ENCODE data around the gene RAB9A. TPM values are rescaled to one million over a fixed set of nuclear protein-coding genes. Genes with fewer than 3 reads are reported as not detected.
"Not testable (repeated sequence)": the region's sequence is repeated elsewhere in the genome, so short reads cannot be mapped to it uniquely, and the experiment has no call there.

The RAB9A gene
- polyA plus RNA-seq, 3 donors = 22.9 to 29.3 (median 25.4) TPM

GRCh38 chrX:13721819-13722519, 33.0 kb downstream of the RAB9A start:
- no peak for DNase-seq (ENCODE audit: extremely low read depth in 1 of 11, low read depth in 9 of 11, low spot score in 4 of 11)

GRCh38 chrX:13724878-13725277, 36.0 kb downstream of the RAB9A start:
- DNase-seq (ENCODE audit: extremely low read depth in 1 of 11, low read depth in 9 of 11, low spot score in 4 of 11) = not testable (repeated sequence)

DNA sequence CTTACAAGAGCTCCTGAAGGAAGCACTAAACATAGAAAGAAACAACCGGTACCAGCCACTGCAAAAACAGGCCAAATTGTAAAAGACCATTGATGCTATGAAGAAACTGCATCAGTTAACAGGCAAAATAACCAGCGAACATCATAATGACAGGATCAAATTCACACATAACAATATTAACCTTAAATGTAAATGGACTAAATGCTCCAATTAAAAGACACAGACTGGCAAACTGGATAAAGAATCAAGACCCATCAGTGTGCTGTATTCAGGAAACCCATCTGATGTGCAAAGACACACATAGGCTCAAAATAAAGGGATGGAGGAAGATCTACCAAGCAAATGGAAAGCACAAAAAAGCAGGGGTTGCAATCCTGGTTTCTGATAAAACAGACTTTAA, 37.7 kb downstream of the RAB9A start:
- not testable (repeated sequence) for DNase-seq (ENCODE audit: extremely low read depth in 1 of 11, low read depth in 9 of 11, low spot score in 4 of 11)

DNA sequence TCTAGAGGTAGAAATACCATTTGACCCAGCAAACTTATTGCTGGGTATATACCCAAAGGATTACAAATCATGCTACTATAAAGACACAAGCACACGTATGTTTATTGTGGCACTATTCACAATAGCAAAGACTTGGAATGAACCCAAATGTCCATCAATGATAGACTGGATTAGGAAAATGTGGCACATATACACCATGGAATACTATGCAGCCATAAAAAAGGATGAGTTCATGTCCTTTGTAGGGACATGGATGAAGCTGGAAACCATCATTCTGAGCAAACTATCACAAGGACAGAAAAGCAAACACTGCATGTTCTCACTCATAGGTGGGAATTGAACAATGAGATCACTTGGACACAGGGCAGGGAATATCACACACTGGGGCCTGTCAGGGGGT, 41.6 kb downstream of the RAB9A start:
- not testable (repeated sequence) for DNase-seq (ENCODE audit: extremely low read depth in 1 of 11, low read depth in 9 of 11, low spot score in 4 of 11)

GRCh38 chrX:13732246-13733067, 43.5 kb downstream of the RAB9A start:
- DNase-seq (ENCODE audit: extremely low read depth in 1 of 11, low read depth in 9 of 11, low spot score in 4 of 11) = no peak

- DNase-seq (ENCODE audit: extremely low read depth in 1 of 11, low read depth in 9 of 11, low spot score in 4 of 11) = no peak
These were observed 44.6 kb downstream of the RAB9A start for GRCh38 chrX:13733506-13733905.

- peak; percentile 70 to 96 (median 93) for DNase-seq (ENCODE audit: extremely low read depth in 1 of 11, low read depth in 9 of 11, low spot score in 4 of 11)
These were observed 45.6 kb downstream of the RAB9A start, which contains the start of the genes OFD1 and TRAPPC2 for GRCh38 chrX:13734278-13735172. Gene OFD1 (plus strand): TSS chrX:13734748. CDS start chrX:13735072, 324 bp downstream. Gene TRAPPC2 (minus strand): TSS chrX:13734620. CDS start chrX:13719963, 14,657 bp downstream.

DNA sequence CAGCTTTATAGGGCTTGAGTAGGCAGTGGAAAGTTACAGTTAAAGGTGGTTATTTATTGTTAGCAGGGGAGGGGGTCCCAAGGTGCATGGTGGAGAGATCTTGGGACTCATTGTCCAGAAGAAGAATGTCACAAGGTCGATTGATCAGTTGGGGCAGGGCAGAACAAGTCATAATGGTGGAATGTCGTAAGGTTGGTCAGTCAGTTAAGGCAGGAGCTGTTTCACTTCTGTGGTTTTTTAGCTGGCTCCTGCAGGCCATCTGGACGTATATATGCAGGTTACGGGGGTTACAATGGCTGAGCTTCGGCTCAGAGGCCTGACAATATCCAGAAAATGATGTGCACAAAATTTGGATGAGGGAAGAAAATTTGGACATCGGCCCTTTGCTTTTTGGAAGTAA, 52.8 kb downstream of the RAB9A start:
- no peak for DNase-seq (ENCODE audit: extremely low read depth in 1 of 11, low read depth in 9 of 11, low spot score in 4 of 11)

DNA sequence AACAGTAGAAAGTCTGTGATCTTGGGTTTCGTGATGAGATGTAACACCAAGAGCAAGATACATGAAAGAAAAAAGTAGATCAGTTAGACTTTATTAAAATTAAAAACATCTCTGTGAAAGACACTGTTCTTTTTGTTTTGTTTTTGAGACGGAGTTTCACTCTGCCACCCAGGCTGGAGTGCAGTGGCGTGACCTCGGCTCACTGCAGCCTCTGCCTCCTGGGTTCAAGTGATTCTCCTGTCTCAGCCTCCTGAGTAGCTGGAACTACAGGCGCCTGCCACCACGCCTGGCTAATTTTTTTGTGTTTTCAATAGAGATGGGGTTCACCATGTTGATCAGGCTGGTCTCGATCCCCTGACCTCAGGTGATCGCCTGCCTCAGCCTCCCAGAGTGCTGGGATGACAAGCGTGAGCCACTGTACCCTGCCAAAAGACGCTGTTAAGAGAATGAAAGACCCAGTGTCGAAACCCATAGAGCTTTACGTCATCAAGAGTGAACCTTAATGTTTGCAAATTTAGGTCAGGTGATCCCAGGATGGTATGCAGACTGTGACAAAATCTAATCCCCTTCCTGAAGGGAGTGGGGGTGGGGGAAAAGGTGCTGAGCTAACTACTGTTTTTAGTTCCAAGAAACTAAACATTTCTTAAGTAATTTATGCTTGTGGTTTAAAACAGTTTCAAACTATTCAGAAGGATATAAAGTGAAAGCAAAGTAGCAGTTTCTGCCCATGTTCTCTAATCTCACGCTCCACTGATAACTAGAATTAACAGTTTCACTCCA, 53.7 kb downstream of the RAB9A start:
- DNase-seq (ENCODE audit: extremely low read depth in 1 of 11, low read depth in 9 of 11, low spot score in 4 of 11) = no peak

DNA sequence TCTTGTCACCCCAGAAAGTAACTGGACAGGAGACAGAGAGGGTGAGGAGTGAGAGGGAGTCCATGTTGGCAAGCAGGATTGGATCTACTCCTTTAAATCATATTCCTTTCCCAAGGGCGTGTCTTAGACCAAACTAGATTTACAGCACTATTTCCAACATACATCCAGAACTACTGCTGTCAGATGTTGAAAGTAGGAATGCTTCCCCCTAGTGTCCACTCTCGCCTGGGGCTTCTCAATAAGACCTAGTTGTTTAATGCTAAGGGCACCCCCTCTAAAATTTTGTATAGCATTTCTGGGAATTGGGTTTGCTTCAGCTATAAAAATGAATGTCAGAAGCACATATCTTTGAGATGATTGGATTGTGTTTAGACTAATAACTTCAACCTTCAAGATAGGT, 58.9 kb downstream of the RAB9A start:
- DNase-seq (ENCODE audit: extremely low read depth in 1 of 11, low read depth in 9 of 11, low spot score in 4 of 11) = no peak

GRCh38 chrX:13748486-13748885, 59.6 kb downstream of the RAB9A start:
- DNase-seq (ENCODE audit: extremely low read depth in 1 of 11, low read depth in 9 of 11, low spot score in 4 of 11) = no peak

GRCh38 chrX:13750204-13750603, 61.3 kb downstream of the RAB9A start:
- no peak for DNase-seq (ENCODE audit: extremely low read depth in 1 of 11, low read depth in 9 of 11, low spot score in 4 of 11)

DNA sequence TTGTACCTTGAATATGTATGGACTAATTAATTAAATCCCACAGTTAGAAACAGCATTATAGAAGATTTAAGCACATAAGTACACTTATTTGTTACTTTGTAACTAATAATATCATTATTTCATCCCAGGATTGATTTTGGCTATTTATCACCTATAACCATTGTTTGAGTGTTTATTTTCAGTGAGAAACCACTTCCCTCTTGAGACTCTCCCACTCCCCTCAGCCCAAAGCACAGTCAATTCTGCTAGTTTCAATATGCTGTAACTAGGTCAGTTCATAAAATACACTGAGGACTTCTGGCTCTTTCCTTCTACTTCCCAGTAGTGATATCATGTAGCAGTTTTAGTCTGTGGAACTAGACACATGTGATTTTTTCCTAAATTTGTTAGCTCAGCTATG, 61.9 kb downstream of the RAB9A start:
- DNase-seq (ENCODE audit: extremely low read depth in 1 of 11, low read depth in 9 of 11, low spot score in 4 of 11) = no peak

- no peak for DNase-seq (ENCODE audit: extremely low read depth in 1 of 11, low read depth in 9 of 11, low spot score in 4 of 11)
These were observed 63.2 kb downstream of the RAB9A start for GRCh38 chrX:13752141-13752540.

DNA sequence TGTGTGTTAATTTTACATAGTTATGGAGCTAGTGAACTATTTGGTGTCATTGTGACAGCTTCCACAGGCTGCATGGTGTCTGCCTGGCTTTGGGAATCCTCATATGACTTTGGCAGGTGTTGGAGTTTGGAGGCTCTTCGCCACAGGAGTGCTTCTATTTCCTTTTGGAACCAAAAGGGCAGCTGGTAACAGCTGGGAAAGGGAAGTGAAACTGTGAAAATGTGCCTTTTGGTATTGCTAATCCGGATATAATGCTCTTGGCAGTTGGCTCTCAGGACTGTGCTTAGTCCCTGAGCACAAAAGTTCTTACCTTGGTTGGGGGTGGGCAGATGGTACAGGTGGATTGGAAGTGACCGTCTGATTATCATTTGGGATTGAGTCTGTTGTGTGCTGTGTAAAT, 63.7 kb downstream of the RAB9A start:
- DNase-seq (ENCODE audit: extremely low read depth in 1 of 11, low read depth in 9 of 11, low spot score in 4 of 11) = no peak

DNA sequence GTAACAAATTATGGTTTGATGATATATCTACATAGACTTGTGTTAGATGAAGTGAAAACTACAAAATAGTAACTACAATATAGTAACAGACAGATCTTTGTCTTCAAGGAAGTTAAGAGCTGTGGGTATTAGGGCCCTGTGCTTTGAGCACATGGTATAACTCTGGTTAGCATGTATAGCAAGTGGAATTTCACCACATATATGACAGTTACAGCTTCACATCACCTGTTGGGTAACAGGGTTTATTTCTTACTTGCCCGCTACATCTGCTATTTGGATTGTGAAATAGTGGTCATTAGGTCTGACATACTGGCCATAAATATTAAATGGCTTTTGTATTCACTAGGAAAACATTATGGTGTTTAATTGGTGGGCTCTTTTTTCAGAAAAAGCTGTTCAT, 65.8 kb downstream of the RAB9A start:
- DNase-seq (ENCODE audit: extremely low read depth in 1 of 11, low read depth in 9 of 11, low spot score in 4 of 11) = no peak

DNA sequence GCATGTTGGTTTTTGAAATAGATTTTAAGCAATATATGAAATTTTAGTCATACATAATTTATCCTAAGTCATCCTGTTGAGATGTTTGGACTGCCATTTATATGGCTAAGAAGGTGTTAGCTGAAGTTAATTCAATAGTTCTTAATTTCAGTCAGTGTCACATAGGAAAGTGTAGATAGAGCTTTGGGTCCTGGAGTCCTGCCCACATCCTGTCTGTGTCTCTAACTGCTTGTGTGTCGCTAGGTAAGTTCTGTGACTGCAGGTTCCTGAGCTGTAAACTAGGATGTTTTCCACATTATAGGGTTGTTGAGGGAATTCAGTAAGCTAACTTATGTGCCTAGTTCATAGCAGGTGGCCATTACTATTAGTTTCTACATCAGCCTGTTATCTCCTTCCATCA, 66.3 kb downstream of the RAB9A start:
- DNase-seq (ENCODE audit: extremely low read depth in 1 of 11, low read depth in 9 of 11, low spot score in 4 of 11) = no peak

- no peak for DNase-seq (ENCODE audit: extremely low read depth in 1 of 11, low read depth in 9 of 11, low spot score in 4 of 11)
These were observed 67.5 kb downstream of the RAB9A start for GRCh38 chrX:13756381-13756780.
